ENCODE results near the gene ZNF638. TPM values are rescaled to one million over a fixed set of nuclear protein-coding genes. Genes with fewer than 3 reads are reported as not detected.

The ZNF638 gene
- total and polyA plus RNA-seq, 10 of the 15 experiments (the other 5 are each of a cell fraction or from before 2014, with no cell fraction given), result 37.6 to 133 (median 64.5) TPM

DNA sequence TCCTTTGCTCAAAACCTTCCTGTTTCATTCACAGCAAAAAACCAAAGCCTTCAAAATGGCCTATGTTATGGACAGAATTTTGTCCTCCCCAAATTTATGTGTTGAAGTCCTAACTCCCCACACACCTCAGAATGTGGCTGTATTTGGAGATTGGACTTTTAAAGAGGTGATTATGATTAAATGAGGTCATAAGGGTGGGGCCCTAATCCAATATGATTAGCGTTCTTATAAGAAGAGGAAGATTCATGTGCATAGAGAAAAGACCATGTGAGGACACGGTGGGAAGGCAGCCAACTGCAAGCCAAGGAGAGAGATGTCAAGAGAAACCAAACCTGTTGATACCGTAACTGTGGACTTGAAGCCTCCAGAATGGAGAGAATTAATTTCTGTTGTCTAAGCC is 4.6 kb upstream of the ZNF638 start (continued):
- TF ChIP-seq RAD21 (IDR thresholded peaks at IDR 0.05; ENCODE audit: insufficient read depth, low read depth, low read length) (no peak), MEF2B (IDR thresholded peaks at IDR 0.05; ENCODE audit: partially characterized antibody, poor library complexity, severe bottlenecking) (no peak), ESRRA (IDR thresholded peaks at IDR 0.05; ENCODE audit: low read length) (no peak)
- TF ChIP-seq, protein P1, sequence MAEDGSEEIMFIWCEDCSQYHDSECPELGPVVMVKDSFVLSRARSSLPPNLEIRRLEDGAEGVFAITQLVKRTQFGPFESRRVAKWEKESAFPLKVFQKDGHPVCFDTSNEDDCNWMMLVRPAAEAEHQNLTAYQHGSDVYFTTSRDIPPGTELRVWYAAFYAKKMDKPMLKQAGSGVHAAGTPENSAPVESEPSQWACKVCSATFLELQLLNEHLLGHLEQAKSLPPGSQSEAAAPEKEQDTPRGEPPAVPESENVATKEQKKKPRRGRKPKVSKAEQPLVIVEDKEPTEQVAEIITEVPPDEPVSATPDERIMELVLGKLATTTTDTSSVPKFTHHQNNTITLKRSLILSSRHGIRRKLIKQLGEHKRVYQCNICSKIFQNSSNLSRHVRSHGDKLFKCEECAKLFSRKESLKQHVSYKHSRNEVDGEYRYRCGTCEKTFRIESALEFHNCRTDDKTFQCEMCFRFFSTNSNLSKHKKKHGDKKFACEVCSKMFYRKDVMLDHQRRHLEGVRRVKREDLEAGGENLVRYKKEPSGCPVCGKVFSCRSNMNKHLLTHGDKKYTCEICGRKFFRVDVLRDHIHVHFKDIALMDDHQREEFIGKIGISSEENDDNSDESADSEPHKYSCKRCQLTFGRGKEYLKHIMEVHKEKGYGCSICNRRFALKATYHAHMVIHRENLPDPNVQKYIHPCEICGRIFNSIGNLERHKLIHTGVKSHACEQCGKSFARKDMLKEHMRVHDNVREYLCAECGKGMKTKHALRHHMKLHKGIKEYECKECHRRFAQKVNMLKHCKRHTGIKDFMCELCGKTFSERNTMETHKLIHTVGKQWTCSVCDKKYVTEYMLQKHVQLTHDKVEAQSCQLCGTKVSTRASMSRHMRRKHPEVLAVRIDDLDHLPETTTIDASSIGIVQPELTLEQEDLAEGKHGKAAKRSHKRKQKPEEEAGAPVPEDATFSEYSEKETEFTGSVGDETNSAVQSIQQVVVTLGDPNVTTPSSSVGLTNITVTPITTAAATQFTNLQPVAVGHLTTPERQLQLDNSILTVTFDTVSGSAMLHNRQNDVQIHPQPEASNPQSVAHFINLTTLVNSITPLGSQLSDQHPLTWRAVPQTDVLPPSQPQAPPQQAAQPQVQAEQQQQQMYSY (CRISPR knock-in tag; IDR thresholded peaks at IDR 0.05), result no peak

DNA sequence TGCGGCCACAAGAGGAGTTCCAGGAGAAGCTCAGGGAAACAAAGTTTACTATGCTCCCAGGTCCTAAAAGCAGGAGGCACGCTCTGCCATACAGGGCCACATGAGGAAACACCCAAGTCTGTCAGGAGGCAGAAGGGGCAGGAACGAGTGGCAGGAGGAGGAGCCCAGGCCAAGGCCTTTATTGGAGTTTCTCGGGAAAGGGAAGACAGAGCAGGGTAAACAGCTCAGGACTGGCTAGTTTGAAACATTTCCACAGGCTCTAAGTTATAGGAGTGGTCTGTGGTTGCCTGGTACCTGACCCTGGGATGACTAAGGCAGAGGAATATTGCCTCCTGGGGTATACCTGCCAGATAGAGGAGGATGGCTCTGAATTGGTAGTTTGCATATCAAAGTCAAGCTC is 3.7 kb upstream of the ZNF638 start:
- no peak overlapping the region for H3K9ac ChIP-seq (ENCODE audit: control insufficient read depth, insufficient read depth, low read length)
- in situ Hi-C loops (cut with MboI) (no loop called here), intact Hi-C loops (cut with micrococcal nuclease; ENCODE audit: unreplicated experiment) (no loop called here)
- 44% methylated on average over 4 of the region's 4 CpGs for WGBS (ENCODE audit: insufficient coverage, insufficient replicate concordance, low lambda C conversion rate, missing lambda C conversion rate)
- ChIA-PET SMC1A (ENCODE audit: uncharacterized antibody, unreplicated experiment) (interaction anchor here (0.7 kb wide), 1 partner anchor 191 kb away, joined by 3 read pairs; no protein-coding TSS in a partner anchor), POLR2A (no interaction called here), RAD21 (ENCODE audit: unreplicated experiment) (no interaction called here), CTCF (interaction anchor here (0.6 to 1.2 kb wide), 3 partner anchors 8 to 31 kb away, joined by 3 to 4 read pairs (median 3); no protein-coding TSS in a partner anchor)
- H3K4me2 ChIP-seq (ENCODE audit: control insufficient read depth, insufficient read depth), result no peak overlapping the region
- H3K4me1 ChIP-seq (ENCODE audit: control insufficient read depth, insufficient read depth, low read length), result no peaks in the 10 kb centered on the region
- peaks cover 14% of the 10 kb centered on the region for H3K79me2 ChIP-seq (ENCODE audit: control insufficient read depth, insufficient read depth, low read length)
- no peaks in the 10 kb centered on the region; the same call in 2 of the 3 replicates for H3K9me3 ChIP-seq (replicated peaks; ENCODE audit: control insufficient read depth, insufficient read depth, low read length)
- no peak for DNase-seq (ENCODE audit: low read depth, low spot score)
- H3K27me3 ChIP-seq (replicated peaks in 1 of 2; ENCODE audit: control insufficient read depth in 2 of 2, insufficient read depth in 2 of 2, low read length in 1 of 2), result no peaks in the 10 kb centered on the region
- no peaks in the 10 kb centered on the region; a peak in 1 of 4 replicates for H3K36me3 ChIP-seq (ENCODE audit: control insufficient read depth in 2 of 2, insufficient read depth in 2 of 2, low read length in 1 of 2)
- TF ChIP-seq NFYB (IDR thresholded peaks at IDR 0.05; ENCODE audit: insufficient read depth, low read depth, low read length) (no peak), SPI1 (IDR thresholded peaks at IDR 0.05; ENCODE audit: borderline replicate concordance, insufficient read depth, low read depth, low read length) (no peak), POLR2AphosphoS5 (IDR thresholded peaks at IDR 0.05; ENCODE audit: low read length) (no peak), RFX5 (IDR thresholded peaks at IDR 0.05; ENCODE audit: low read depth, low read length) (no peak)
- no TSS peak for BruUV-seq (replicated peaks)
- ATAC-seq, result no peak
- H3K4me3 ChIP-seq, result no peak overlapping the region
- no peak overlapping the region for H2AFZ ChIP-seq (ENCODE audit: control insufficient read depth, low read depth, low read length)
- no peak overlapping the region for H3K27ac ChIP-seq (ENCODE audit: control insufficient read depth, insufficient read depth)
- FAIRE-seq, result no peak
- H4K20me1 ChIP-seq (ENCODE audit: control insufficient read depth, insufficient read depth), result no peaks in the 10 kb centered on the region

All from GM12878 (cell line).